GM19043 (cell line): ENCODE measurements around the gene PRPF19.

Experiments
- ATAC-seq: cut with Tn5 transposase; IDR thresholded peaks from one replicate; pipeline ENCODE4 v1.9.1; 2021; ENCODE audit warnings: low read depth; ENCODE audit not compliant: unreplicated experiment

PRPF19 gene

GRCh38 chr11:60847281-60847680 lies 59.1 kb downstream of the PRPF19 start:
- ATAC-seq: no peak

GRCh38 chr11:60845338-60845737 lies 61.0 kb downstream of the PRPF19 start:
- ATAC-seq: no peak

GRCh38 chr11:60844870-60845221 lies 61.5 kb downstream of the PRPF19 start:
- ATAC-seq: no peak

- ATAC-seq: no peak
Observed at GRCh38 chr11:60844045-60844869, 62.1 kb downstream of the PRPF19 start.

GRCh38 chr11:60842668-60843600 lies 63.5 kb downstream of the PRPF19 start:
- no peak for ATAC-seq

GRCh38 chr11:60841797-60842667 lies 64.4 kb downstream of the PRPF19 start, which contains the start of gene CCDC86:
Gene CCDC86 (plus strand): TSS chr11:60842113. CDS start chr11:60842125, 12 bp downstream.
- ATAC-seq: peak; percentile 77
